ENCODE results near the gene INPPL1.

Gene INPPL1

DNA sequence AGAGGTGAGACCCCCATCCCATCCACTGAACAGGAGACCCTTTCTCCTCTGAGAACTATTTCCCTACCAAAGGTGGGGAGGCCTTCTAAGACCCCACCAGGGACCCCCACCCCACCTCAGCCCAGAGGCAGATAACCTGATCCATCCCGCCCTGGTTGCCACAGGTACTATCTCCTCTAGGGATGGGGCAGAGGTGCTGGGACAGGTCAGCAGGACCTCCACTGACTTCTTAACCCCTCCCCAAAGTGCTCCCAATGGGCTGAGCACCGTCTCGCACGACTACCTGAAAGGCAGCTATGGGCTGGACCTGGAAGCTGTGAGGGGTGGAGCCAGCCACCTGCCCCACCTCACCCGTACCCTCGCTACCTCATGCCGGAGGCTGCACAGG lies 4.3 kb downstream of the INPPL1 start:
- TF ChIP-seq, protein P1, sequence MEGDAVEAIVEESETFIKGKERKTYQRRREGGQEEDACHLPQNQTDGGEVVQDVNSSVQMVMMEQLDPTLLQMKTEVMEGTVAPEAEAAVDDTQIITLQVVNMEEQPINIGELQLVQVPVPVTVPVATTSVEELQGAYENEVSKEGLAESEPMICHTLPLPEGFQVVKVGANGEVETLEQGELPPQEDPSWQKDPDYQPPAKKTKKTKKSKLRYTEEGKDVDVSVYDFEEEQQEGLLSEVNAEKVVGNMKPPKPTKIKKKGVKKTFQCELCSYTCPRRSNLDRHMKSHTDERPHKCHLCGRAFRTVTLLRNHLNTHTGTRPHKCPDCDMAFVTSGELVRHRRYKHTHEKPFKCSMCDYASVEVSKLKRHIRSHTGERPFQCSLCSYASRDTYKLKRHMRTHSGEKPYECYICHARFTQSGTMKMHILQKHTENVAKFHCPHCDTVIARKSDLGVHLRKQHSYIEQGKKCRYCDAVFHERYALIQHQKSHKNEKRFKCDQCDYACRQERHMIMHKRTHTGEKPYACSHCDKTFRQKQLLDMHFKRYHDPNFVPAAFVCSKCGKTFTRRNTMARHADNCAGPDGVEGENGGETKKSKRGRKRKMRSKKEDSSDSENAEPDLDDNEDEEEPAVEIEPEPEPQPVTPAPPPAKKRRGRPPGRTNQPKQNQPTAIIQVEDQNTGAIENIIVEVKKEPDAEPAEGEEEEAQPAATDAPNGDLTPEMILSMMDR (IDR thresholded peaks at IDR 0.05; ENCODE audit: control extremely low read depth, extremely low read depth, low read depth, missing control alignments) = no peak
- CTCF ChIA-PET = interaction anchor here (0.8 to 5.8 kb wide), 4 partner anchors 9 to 202 kb away, joined by 3 to 36 read pairs (median 4); no protein-coding TSS in a partner anchor
- DNase-seq (ENCODE audit: extremely low spot score) = peak; percentile 6
- POLR2A ChIA-PET = no interaction called here

DNA sequence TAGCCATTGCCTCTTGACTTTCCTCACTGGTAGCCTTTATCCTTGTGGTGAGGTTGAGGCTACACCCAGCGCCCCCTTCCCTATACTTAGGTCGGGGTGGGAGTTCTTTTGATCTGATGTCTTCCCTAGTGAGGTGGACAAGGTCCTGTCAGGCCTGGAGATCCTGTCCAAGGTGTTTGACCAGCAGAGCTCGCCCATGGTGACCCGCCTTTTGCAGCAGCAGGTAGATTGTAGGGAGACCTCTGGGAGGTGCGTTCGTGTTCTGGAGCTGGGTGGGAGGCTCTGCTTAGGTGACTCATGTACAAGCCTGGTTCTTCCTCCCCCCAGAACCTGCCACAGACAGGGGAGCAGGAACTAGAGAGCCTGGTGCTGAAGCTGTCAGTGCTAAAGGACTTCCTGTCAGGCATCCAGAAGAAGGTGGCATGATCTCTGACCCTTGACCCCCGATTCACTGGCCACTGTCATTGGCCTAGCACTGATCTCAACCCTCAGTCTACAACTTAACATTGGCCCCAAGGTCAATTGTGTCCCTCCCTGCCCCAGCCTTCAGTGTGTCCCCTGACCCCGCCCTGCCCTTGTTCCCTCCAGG lies 4.9 kb downstream of the INPPL1 start:
- TF ChIP-seq, protein P1 (IDR thresholded peaks at IDR 0.05; ENCODE audit: control extremely low read depth, extremely low read depth, low read depth, missing control alignments) = no peak
- no peak for DNase-seq (ENCODE audit: extremely low spot score)
- ChIA-PET POLR2A (no interaction called here), CTCF (interaction anchor here (0.8 to 5.8 kb wide), 2 partner anchors 8 to 98 kb away, joined by 3 to 36 read pairs; no protein-coding TSS in a partner anchor)

DNA sequence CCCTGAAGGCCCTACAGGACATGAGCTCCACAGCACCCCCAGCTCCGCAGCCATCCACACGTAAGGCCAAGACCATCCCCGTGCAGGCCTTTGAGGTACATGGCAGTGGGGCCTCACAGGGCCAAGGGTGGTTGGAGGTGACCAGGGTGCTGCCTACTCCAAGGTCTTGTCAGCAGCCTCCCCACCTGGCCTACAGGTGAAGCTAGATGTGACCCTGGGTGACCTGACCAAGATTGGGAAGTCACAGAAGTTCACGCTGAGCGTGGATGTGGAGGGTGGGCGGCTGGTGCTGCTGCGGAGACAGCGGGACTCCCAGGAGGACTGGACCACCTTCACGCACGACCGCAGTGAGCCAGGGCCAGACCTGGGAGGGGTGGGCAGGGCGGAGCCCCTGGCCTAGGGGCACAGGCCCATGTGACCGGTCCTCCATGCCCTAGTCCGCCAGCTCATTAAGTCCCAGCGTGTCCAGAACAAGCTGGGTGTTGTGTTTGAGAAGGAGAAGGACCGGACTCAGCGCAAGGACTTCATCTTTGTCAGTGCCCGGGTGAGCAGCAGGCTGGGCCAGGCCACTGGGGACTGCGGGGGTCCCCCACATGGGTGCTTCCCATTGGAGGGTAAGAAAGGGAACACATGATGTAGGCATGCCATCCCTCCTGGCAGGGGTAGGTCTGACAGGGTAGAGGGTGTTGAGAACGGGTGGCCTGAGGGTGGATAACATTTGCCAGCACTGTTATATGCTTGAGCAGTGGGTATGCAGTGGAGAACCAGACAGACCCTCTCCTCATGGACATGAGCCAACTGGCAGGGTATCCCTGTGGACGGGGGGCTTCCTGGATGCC lies 5.6 kb downstream of the INPPL1 start:
- no peak for DNase-seq (ENCODE audit: extremely low spot score)
- TF ChIP-seq, protein P1 (IDR thresholded peaks at IDR 0.05; ENCODE audit: control extremely low read depth, extremely low read depth, low read depth, missing control alignments) = no peak
- ChIA-PET POLR2A (no interaction called here), CTCF (interaction anchor here (5.8 kb wide), 1 partner anchor 7 kb away, joined by 36 read pairs; no protein-coding TSS in a partner anchor)

DNA sequence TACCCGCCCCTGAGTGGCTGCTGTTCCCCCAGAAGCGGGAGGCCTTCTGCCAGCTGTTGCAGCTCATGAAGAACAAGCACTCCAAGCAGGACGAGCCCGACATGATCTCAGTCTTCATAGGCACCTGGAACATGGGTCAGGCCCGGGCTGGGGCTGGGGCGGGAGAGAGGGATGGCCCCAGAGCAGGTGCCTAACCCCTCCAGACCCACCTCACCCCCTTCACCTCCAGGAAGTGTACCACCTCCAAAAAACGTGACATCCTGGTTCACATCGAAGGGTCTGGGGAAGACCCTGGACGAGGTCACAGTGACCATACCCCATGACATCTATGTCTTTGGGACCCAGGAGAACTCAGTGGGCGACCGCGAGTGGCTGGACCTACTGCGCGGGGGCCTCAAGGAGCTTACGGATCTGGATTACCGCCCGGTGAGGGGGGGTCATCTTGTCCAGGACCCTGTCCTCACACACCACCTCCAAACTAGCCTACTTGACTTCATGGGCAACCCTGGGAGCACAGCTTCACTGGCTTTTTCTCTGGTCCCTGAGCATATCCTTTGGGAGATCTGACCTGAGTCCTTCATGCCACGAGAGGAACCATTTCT lies 6.3 kb downstream of the INPPL1 start:
- ChIA-PET CTCF (interaction anchor here (1.7 kb wide), 1 partner anchor 200 kb away, joined by 3 read pairs; no protein-coding TSS in a partner anchor), POLR2A (no interaction called here)
- TF ChIP-seq, protein P1 (IDR thresholded peaks at IDR 0.05; ENCODE audit: control extremely low read depth, extremely low read depth, low read depth, missing control alignments) = no peak
- DNase-seq (ENCODE audit: extremely low spot score) = no peak

DNA sequence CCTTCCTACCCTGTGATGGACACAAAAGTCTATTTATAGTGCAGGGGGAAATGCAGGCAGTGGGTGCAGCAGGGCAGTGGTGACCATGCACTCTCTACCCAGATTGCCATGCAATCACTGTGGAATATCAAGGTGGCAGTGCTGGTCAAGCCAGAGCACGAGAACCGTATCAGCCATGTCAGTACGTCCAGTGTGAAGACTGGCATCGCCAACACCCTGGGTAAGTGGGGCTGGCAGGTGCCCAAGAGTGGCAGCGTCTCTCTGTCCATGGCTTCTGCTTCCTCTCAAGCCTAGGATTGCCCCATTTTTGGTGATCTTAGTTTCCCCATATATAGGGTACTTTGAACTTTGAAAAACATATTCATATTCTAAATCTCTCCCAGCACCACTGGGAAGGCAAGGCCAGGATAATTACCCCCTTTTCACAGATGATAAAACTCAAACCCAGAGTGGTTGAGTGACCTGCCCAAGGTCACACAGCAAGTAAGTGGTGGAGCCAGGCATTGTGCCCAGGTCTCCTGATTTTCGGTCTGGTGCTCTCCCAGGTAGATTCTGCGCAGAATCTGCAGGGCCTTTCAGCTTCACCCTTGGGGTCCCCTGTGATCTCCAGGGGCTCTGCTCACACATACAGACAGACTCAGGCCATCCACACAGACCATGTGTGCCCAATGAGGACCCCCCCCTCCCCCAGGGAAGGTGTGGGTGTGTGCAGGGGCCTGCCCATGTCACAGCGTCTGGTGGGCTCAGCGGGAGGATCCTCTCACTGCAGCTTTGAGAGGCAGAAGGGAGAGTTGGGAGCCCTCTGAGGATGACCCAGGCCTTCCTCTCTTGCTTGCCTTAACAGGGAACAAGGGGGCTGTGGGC lies 7.1 kb downstream of the INPPL1 start:
- ChIA-PET POLR2A (no interaction called here), CTCF (interaction anchor here (1.7 kb wide), 1 partner anchor 199 kb away, joined by 3 read pairs; no protein-coding TSS in a partner anchor)
- TF ChIP-seq, protein P1 (IDR thresholded peaks at IDR 0.05; ENCODE audit: control extremely low read depth, extremely low read depth, low read depth, missing control alignments) = no peak
- no peak for DNase-seq (ENCODE audit: extremely low spot score)

Measured in GM10248 (cell line).